Measurements from ENCODE around the gene SMTNL2.
A peak's percentile ranks its signal among the peaks of the same experiment; 100 is the strongest.
"Not testable (repeated sequence)": the region's sequence is repeated elsewhere in the genome, so short reads cannot be mapped to it uniquely, and the experiment has no call there.

The SMTNL2 gene

GRCh38 chr17:4624451-4624911, 40.2 kb downstream of the SMTNL2 start:
- not testable (repeated sequence) for H3K9me3 Mint-ChIP-seq; H3K4me3 Mint-ChIP-seq; ATAC-seq (replicated peaks); DNase-seq; H3K36me3 Mint-ChIP-seq; H3K27ac Mint-ChIP-seq
- Mint-ChIP-seq H3K27me3 (peaks cover 13 to 27% of the 10 kb centered on the region in 2 donors), H3K4me1 (peaks cover 3 to 13% of the 10 kb centered on the region in 2 donors)

DNA sequence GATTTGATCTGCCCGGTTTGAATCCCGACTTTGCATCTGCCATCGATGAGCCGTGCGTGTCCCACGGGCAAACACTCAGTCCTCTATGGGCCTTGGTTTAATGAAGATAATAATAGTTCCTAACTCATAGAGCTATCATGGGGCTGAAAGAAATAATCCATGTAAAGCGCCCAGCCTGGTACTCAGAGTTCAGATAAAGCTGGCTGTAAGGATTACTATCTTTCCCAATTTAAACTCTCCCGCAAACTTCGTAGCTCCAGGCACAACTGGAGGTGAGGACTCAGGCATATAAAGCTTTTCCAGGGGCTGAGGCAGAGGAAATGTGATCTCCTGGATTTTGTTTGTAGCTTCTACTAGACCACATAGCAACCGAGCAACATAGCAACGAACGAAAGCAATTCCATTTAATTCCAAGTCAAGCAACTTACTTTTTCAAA, 40.9 kb downstream of the SMTNL2 start:
- peaks cover 3 to 13% of the 10 kb centered on the region in 2 donors for H3K4me1 Mint-ChIP-seq
- H3K9me3 Mint-ChIP-seq: no peaks in the 10 kb centered on the region

DNA sequence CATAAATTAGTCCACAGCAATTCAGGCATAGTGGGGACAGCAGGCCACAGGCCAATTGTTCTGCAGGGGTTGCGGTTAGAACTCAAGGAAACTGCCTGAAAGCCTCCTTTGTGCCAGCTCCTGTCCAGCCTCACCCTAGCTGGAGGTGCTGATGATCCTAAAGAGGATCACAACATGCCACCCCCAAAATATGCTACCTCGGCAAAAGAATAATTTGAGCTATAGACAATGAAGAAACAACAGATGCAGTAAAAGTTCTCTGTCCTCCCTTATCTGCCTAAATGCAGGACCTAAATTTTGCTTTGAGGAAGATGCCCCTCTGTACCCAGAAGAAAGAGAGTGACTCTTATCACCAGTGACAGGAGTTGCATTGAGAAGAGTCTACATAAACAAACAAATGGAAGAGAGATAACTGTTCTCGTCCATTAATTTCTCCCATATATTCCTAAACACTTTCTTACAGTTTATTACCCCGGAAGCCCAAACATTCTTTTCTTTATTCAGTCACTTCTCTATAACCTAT, 42.5 kb downstream of the SMTNL2 start:
- no peak overlapping the region for H3K27ac Mint-ChIP-seq
- no peak overlapping the region for H3K4me3 Mint-ChIP-seq
- DNase-seq (no peak), ATAC-seq (replicated peaks) (no peak)
- H3K36me3 Mint-ChIP-seq: peaks cover 0 to 1% of the 10 kb centered on the region in 2 donors
- H3K4me1 Mint-ChIP-seq: peaks cover 5 to 15% of the 10 kb centered on the region in 2 donors
- no peaks in the 10 kb centered on the region for H3K9me3 Mint-ChIP-seq
- H3K27me3 Mint-ChIP-seq: peaks cover 13 to 27% of the 10 kb centered on the region in 2 donors

More for the DNA sequence above, 40.9 kb downstream of the SMTNL2 start:
- H3K27me3 Mint-ChIP-seq: peaks cover 13 to 27% of the 10 kb centered on the region in 2 donors
- DNase-seq (no peak), ATAC-seq (replicated peaks) (no peak)
- peaks cover 0 to 1% of the 10 kb centered on the region in 2 donors for H3K36me3 Mint-ChIP-seq
- H3K4me3 Mint-ChIP-seq: no peak overlapping the region
- no peak overlapping the region for H3K27ac Mint-ChIP-seq

GRCh38 chr17:4631431-4631830, 47.1 kb downstream of the SMTNL2 start:
- ATAC-seq (replicated peaks) (no peak), DNase-seq (no peak)
- H3K27me3 Mint-ChIP-seq: peaks cover 10 to 13% of the 10 kb centered on the region in 2 donors
- no peak overlapping the region for H3K4me3 Mint-ChIP-seq
- H3K36me3 Mint-ChIP-seq: no peaks in the 10 kb centered on the region
- peak overlapping the region; percentile 21 for H3K27ac Mint-ChIP-seq
- peaks cover 0 to 2% of the 10 kb centered on the region in 2 donors for H3K9me3 Mint-ChIP-seq
- H3K4me1 Mint-ChIP-seq: peaks cover 18 to 26% of the 10 kb centered on the region in 2 donors

GRCh38 chr17:4631836-4632580, 47.7 kb downstream of the SMTNL2 start:
- Mint-ChIP-seq H3K9me3 (peaks cover 0 to 2% of the 10 kb centered on the region in 2 donors), H3K4me1 (peaks cover 24 to 28% of the 10 kb centered on the region in 2 donors), H3K4me3 (no peak overlapping the region), H3K27me3 (peaks cover 5 to 9% of the 10 kb centered on the region in 2 donors), H3K36me3 (no peaks in the 10 kb centered on the region), H3K27ac (peak overlapping the region; percentile 21)
- ATAC-seq (replicated peaks) (no peak), DNase-seq (no peak)

- no peak overlapping the region for H3K27ac Mint-ChIP-seq
- peaks cover 25 to 33% of the 10 kb centered on the region in 2 donors for H3K4me1 Mint-ChIP-seq
- DNase-seq (no peak), ATAC-seq (replicated peaks) (no peak)
- H3K9me3 Mint-ChIP-seq: peaks cover 0 to 2% of the 10 kb centered on the region in 2 donors
- peaks cover under 1 to 4% of the 10 kb centered on the region in 2 donors for H3K27me3 Mint-ChIP-seq
- H3K4me3 Mint-ChIP-seq: no peak overlapping the region
- no peaks in the 10 kb centered on the region for H3K36me3 Mint-ChIP-seq
These were observed 48.2 kb downstream of the SMTNL2 start for GRCh38 chr17:4632581-4632920.

GRCh38 chr17:4633643-4634042, 49.3 kb downstream of the SMTNL2 start:
- H3K27ac Mint-ChIP-seq: no peak overlapping the region
- H3K36me3 Mint-ChIP-seq: peaks cover 0 to 3% of the 10 kb centered on the region in 2 donors
- ATAC-seq (replicated peaks) (no peak), DNase-seq (no peak)
- H3K4me3 Mint-ChIP-seq: no peak overlapping the region
- peaks cover 0 to 2% of the 10 kb centered on the region in 2 donors for H3K9me3 Mint-ChIP-seq
- H3K4me1 Mint-ChIP-seq: peaks cover 28 to 37% of the 10 kb centered on the region in 2 donors
- peaks cover 12 to 13% of the 10 kb centered on the region in 2 donors for H3K27me3 Mint-ChIP-seq

DNA sequence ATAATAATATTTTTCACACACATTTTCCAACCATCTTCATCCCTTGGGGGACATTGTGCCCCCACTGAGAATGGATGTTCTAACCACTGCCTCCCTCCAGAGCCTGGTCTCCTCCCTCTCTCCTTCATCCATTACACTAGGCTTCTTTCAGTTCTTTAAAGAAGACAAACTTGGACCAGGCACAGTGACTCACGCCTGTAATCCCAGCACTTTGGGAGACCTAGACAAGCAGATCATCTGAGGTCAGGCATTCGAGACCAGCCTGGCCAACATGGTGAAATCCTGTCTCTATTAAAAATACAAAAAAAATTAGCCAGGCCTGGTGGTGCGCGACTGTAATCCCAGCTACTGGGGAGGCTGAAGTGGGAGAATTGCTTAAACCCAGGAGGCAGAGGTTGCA, 50.6 kb downstream of the SMTNL2 start:
- no peak for ATAC-seq (replicated peaks)
- Mint-ChIP-seq H3K4me3 (no peak overlapping the region), H3K27ac (no peak overlapping the region)

DNA sequence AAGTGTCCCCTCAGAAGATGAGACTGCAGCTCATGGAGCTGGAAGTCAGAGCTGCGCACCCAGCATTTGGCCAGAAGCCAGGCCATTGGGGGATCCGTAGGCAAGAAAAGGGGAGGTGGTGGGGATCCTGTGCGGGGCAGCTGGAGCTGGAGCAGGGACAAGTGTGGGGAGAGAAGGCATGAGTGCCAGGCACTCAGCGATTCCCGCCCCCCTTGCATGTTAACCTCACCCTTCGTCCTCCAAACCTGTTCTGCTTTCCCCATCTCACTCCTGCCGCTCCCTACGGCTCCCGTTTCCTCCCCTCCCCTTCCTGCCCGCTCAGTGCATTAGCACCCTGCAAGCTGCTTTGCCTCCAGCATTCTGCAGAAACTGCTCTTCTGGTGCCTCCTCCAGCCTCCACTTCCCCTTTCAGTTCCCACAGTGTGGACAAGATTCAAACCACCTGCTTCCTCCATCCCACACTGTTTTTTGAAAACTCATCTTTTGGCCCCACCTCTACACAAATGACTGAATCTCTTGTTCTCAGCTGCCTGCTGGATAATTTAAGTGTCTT, 51.6 kb downstream of the SMTNL2 start:
- H3K36me3 Mint-ChIP-seq: peaks cover 0 to 3% of the 10 kb centered on the region in 2 donors
- H3K27ac Mint-ChIP-seq: no peak overlapping the region
- H3K4me3 Mint-ChIP-seq: peak overlapping the region; percentile 72 to 77
- DNase-seq (peak; percentile 68), ATAC-seq (replicated peaks) (peak; percentile 93 to 94)
- peaks cover 38 to 53% of the 10 kb centered on the region in 2 donors for H3K4me1 Mint-ChIP-seq
- peaks cover 23 to 28% of the 10 kb centered on the region in 2 donors for H3K27me3 Mint-ChIP-seq
- peaks cover 0 to 2% of the 10 kb centered on the region in 2 donors for H3K9me3 Mint-ChIP-seq

More for the DNA sequence above, 50.6 kb downstream of the SMTNL2 start:
- Mint-ChIP-seq H3K9me3 (peaks cover 0 to 2% of the 10 kb centered on the region in 2 donors), H3K4me1 (peaks cover 36 to 46% of the 10 kb centered on the region in 2 donors), H3K36me3 (peaks cover 0 to 3% of the 10 kb centered on the region in 2 donors), H3K27me3 (peaks cover 21% of the 10 kb centered on the region in 2 donors)
- DNase-seq: no peak

GRCh38 chr17:4636474-4637100, 52.3 kb downstream of the SMTNL2 start:
- H3K36me3 Mint-ChIP-seq: peaks cover 0 to 3% of the 10 kb centered on the region in 2 donors
- H3K27me3 Mint-ChIP-seq: peaks cover 30 to 35% of the 10 kb centered on the region in 2 donors
- peak overlapping the region; percentile 72 to 77 for H3K4me3 Mint-ChIP-seq
- no peak for DNase-seq
- H3K9me3 Mint-ChIP-seq: peaks cover 0 to 2% of the 10 kb centered on the region in 2 donors
- peak in 1 of 2 donors; percentile 1 for ATAC-seq (replicated peaks)
- peaks cover 39 to 60% of the 10 kb centered on the region in 2 donors for H3K4me1 Mint-ChIP-seq
- no peak overlapping the region for H3K27ac Mint-ChIP-seq

- DNase-seq; ATAC-seq (replicated peaks); H3K9me3 Mint-ChIP-seq; H3K36me3 Mint-ChIP-seq; H3K27ac Mint-ChIP-seq: not testable (repeated sequence)
- Mint-ChIP-seq H3K27me3 (peaks cover 46 to 57% of the 10 kb centered on the region in 2 donors), H3K4me1 (peaks cover 40 to 60% of the 10 kb centered on the region in 2 donors), H3K4me3 (peak overlapping the region; percentile 82 to 89)
These were observed 54.4 kb downstream of the SMTNL2 start for GRCh38 chr17:4638766-4639165.

- not testable (repeated sequence) for DNase-seq
- peaks cover 49 to 64% of the 10 kb centered on the region in 2 donors for H3K27me3 Mint-ChIP-seq
These were observed 55.2 kb downstream of the SMTNL2 start for GRCh38 chr17:4639301-4640059.

DNA sequence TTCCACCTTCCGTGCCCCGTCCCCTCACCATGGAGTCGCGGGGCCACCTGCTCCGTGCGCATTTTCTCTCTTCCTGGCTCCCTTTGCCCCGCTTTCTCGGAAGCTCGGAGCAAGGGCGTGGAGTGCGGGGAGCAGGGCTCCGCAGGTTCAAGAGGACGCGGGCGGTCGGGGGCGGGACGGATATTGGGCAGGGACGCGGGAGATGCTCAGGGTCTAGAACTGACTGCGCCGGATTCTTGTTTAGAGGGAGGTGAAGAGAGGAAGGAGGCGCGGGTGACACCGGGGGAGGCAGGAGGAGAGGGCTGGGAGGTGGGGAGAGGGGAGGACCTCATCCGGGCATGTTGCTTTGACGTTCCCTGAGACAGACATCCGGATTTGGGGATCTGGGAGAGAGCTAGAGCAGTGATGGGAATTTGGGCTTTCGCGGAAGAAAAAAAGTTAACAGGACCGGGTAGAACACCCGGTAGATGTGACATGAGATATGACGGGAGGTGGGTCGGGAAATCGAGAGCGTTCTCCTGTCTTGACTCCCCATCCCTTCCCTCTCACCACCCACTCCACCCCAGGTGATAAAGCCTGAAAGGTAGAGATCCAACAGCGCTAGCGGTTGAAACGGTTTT, 56.4 kb downstream of the SMTNL2 start:
- not testable (repeated sequence) for ATAC-seq (replicated peaks); H3K9me3 Mint-ChIP-seq; H3K36me3 Mint-ChIP-seq; H3K27ac Mint-ChIP-seq; DNase-seq
- Mint-ChIP-seq H3K27me3 (peaks cover 55 to 76% of the 10 kb centered on the region in 2 donors), H3K4me3 (peak overlapping the region; percentile 17 to 37), H3K4me1 (peaks cover 32 to 50% of the 10 kb centered on the region in 2 donors)

More at GRCh38 chr17:4639301-4640059, 55.2 kb downstream of the SMTNL2 start:
- H3K27ac Mint-ChIP-seq: peak overlapping the region; percentile 84
- not testable (repeated sequence) for H3K9me3 Mint-ChIP-seq, H3K36me3 Mint-ChIP-seq
- peaks cover 40 to 60% of the 10 kb centered on the region in 2 donors for H3K4me1 Mint-ChIP-seq
- H3K4me3 Mint-ChIP-seq: peak overlapping the region; percentile 82 to 89
- peak; percentile 35 for ATAC-seq (replicated peaks)
